Gastrocnemius medialis (tissue), 4 donors: ENCODE data around the gene BARX2. TPM values are rescaled to one million over a fixed set of nuclear protein-coding genes. Genes with fewer than 3 reads are reported as not detected.
"Not testable (repeated sequence)": the region's sequence is repeated elsewhere in the genome, so short reads cannot be mapped to it uniquely, and the experiment has no call there.

ENCODE experiments used
- ATAC-seq, 2 donors: fragments of 150-250 bp; one replicate each; pipeline ENCODE4 v1.9.1; 2016
- DNase-seq, 2 donors: peaks; one replicate each; pipeline ENCODE4 v3.0.0-alpha.2; 2019
- H3K27ac ChIP-seq, 4 donors: fragments of 200-600 bp; sonication (generic); 1 replicate in 1 of 4; 2 replicates in 3 of 4; pipeline ENCODE4 v1.5.1; 2016 to 2018; ENCODE audit warnings: mild to moderate bottlenecking in 2 of 4, moderate library complexity in 1 of 4
- H3K27me3 ChIP-seq, 3 donors: fragments of 200-600 bp; sonication (generic) in 2 of 3; 1 replicate in 1 of 3; 2 replicates in 2 of 3; pipeline versions ENCODE4 v1.5.1 to v1.6.0; 2016 to 2019; ENCODE audit warnings: mild to moderate bottlenecking in 1 of 3, moderate library complexity in 1 of 3
- H3K36me3 ChIP-seq, 2 donors: fragments of 200-600 bp; sonication (generic) in 1 of 2; one replicate each; pipeline ENCODE4 v1.5.1; 2017 to 2018
- H3K4me1 ChIP-seq, 2 donors: fragments of 200-600 bp; sonication (generic) in 1 of 2; one replicate each; pipeline ENCODE4 v1.5.1; 2016 to 2017; ENCODE audit warnings: mild to moderate bottlenecking in 2 of 2
- H3K4me3 ChIP-seq, 4 donors: fragments of 200-600 bp; sonication (generic) in 3 of 4; 1 replicate in 1 of 4; 2 replicates in 3 of 4; pipeline ENCODE4 v1.5.1; 2016 to 2019; ENCODE audit warnings: mild to moderate bottlenecking in 2 of 4
- H3K9me3 ChIP-seq, 3 donors: fragments of 200-600 bp; sonication (generic) in 2 of 3; 1 replicate in 1 of 3; 2 replicates in 2 of 3; pipeline ENCODE4 v1.5.1; 2016 to 2019
- POLR2A ChIP-seq, 2 donors: fragments of 450-650 bp; IDR thresholded peaks; one replicate each; pipeline ENCODE4 v1.6.1; 2017; ENCODE audit warnings: antibody characterized with exemption in 2 of 2, mild to moderate bottlenecking in 2 of 2, moderate library complexity in 2 of 2
- in situ Hi-C, 4 donors: fragments of 200-750 bp; cut with MboI; loops; one replicate each; pipeline versions ENCODE4 v1.15.0 to v1.8.0; 2017; ENCODE audit warnings: low sequenced_read_pairs in 4 of 4
- intact Hi-C: fragments of 100-400 bp; cut with DNase I; formaldehyde crosslinking; loops from one replicate; pipeline ENCODE4 v1.15.1; 2023; ENCODE audit warnings: low total_unique reads
- total RNA-seq, 4 donors: library from RNA; depleted of rRNA; stranded (reverse); fragments of >200 nt; gene quantifications; one replicate each; pipeline versions ENCODE4 v1.1.0 to v1.2.3, GENCODE V29; 2016
- TF ChIP-seq, protein P1 (sequence below), 5 experiments: fragments of 450-650 bp in 3 of 5; fragments of 200-600 bp in 2 of 5; sonication (generic) in 2 of 5; IDR thresholded peaks in 4 of 5; conservative IDR thresholded peaks in 1 of 5; 1 replicate in 4 of 5; 2 replicates in 1 of 5; pipeline ENCODE4 v1.5.1; 2016 to 2019; ENCODE audit warnings: antibody characterized with exemption in 5 of 5, mild to moderate bottlenecking in 3 of 5, moderate library complexity in 3 of 5

BARX2 gene
- total RNA-seq, 4 donors from 2014 or later: 1.2 to 4.4 TPM; not detected in 2

DNA sequence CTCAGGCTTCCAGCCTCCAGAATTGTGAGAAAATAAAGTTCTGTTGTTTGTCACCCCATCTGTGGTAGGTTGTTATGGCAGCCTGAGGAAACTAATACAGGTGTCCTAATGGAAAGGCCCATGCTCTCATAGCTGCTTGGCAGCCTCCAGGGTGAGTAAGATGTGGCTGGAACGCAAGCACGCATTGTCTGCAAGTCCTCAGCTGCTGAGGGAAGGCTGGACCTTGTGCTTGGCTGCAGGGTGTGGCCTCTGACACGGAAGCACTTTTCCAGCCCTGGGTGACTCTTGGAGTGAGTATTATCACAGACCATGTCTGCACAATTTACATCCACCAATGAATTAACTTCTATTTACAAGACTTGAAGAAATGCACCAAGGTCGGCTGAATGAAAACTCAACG is 44.4 kb upstream of the BARX2 start:
- Histone ChIP-seq H3K27ac (no peak overlapping the region), H3K9me3 (no peaks in the 10 kb centered on the region), H3K27me3 (no peaks in the 10 kb centered on the region), H3K4me1 (no peaks in the 10 kb centered on the region), H3K36me3 (no peaks in the 10 kb centered on the region), H3K4me3 (no peak overlapping the region)
- ATAC-seq (no peak), DNase-seq (no peak)
- intact Hi-C loops (loop anchor here (5.0 kb wide), 2 partner anchors 54 to 444 kb away; no protein-coding TSS in a partner anchor), in situ Hi-C loops (loop anchor here in 2 of 4 donors (5.0 to 25.0 kb wide), 4 partner anchors 209 to 444 kb away; partner anchors contain the start of gene KCNJ5 (in 1 of the 2))
- TF ChIP-seq, protein P1, sequence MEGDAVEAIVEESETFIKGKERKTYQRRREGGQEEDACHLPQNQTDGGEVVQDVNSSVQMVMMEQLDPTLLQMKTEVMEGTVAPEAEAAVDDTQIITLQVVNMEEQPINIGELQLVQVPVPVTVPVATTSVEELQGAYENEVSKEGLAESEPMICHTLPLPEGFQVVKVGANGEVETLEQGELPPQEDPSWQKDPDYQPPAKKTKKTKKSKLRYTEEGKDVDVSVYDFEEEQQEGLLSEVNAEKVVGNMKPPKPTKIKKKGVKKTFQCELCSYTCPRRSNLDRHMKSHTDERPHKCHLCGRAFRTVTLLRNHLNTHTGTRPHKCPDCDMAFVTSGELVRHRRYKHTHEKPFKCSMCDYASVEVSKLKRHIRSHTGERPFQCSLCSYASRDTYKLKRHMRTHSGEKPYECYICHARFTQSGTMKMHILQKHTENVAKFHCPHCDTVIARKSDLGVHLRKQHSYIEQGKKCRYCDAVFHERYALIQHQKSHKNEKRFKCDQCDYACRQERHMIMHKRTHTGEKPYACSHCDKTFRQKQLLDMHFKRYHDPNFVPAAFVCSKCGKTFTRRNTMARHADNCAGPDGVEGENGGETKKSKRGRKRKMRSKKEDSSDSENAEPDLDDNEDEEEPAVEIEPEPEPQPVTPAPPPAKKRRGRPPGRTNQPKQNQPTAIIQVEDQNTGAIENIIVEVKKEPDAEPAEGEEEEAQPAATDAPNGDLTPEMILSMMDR (IDR thresholded peaks at IDR 0.05 in 4 of 5, conservative IDR thresholded peaks at IDR 0.05 in 1 of 5): no peak
- no peak for TF ChIP-seq POLR2A (IDR thresholded peaks at IDR 0.05)

DNA sequence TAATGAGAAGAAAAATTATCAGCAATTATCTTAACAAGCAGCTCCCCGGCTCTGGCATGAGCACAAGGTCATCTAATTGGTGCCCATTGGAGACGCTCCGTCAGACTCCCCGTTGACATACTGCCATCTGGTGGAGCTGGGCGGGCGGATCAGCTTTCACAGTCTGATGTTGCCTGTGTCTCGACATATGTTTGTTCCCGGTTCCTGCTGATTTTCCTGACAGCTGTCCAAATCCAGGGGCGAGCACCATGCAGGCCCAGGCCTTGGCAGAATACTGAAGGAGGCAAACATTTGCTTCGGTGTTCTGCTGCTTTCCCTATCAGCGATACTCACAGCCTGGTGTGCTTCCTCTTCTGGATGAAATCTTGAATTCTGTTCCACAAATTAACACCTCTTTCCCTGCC is 43.8 kb upstream of the BARX2 start:
- peak; percentile 45 to 66 for DNase-seq
- in situ Hi-C loops (loop anchor here in 2 of 4 donors (5.0 to 25.0 kb wide), 4 partner anchors 210 to 445 kb away; partner anchors contain the start of gene KCNJ5 (in 1 of the 2)), intact Hi-C loops (loop anchor here (1.0 to 5.0 kb wide), 4 partner anchors 55 to 445 kb away; no protein-coding TSS in a partner anchor)
- Histone ChIP-seq H3K4me1 (no peaks in the 10 kb centered on the region), H3K27ac (no peak overlapping the region), H3K4me3 (no peak overlapping the region), H3K27me3 (no peaks in the 10 kb centered on the region), H3K36me3 (no peaks in the 10 kb centered on the region), H3K9me3 (no peaks in the 10 kb centered on the region)
- peak; percentile 78 to 88 for ATAC-seq
- TF ChIP-seq POLR2A (IDR thresholded peaks at IDR 0.05): no peak
- TF ChIP-seq, protein P1 (IDR thresholded peaks at IDR 0.05 in 4 of 5, conservative IDR thresholded peaks at IDR 0.05 in 1 of 5): peak; percentile 73 to 85 (median 83)

DNA sequence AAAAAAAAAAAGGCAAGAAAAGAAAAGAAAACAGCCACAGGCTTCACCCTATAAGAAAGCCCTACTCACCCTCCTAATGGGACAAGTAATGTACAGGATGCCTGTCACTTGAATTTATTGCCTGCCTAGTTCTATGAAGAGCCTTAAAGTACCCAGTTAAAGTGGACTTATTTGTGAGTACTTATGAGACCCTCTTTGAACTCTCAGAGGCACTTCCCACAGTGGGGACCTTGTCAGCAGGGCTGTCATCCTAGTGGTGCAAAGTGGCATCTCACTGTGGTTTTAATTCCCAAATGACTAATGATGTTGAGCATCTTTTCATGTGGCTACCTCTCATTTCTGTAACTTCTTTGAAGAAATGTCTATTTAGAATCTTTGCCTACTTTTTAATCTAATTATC is 41.8 kb upstream of the BARX2 start:
- no peaks in the 10 kb centered on the region for H3K36me3 ChIP-seq
- H3K9me3 ChIP-seq: no peaks in the 10 kb centered on the region
- no peaks in the 10 kb centered on the region for H3K27me3 ChIP-seq
- in situ Hi-C loops (loop anchor here in 2 of 4 donors (5.0 to 25.0 kb wide), 4 partner anchors 212 to 447 kb away; partner anchors contain the start of gene KCNJ5 (in 1 of the 2)), intact Hi-C loops (loop anchor here (5.0 kb wide), 2 partner anchors 57 to 447 kb away; no protein-coding TSS in a partner anchor)
- no peak overlapping the region for H3K4me3 ChIP-seq
- ATAC-seq (no peak), DNase-seq (no peak)
- H3K27ac ChIP-seq: no peak overlapping the region
- no peak for TF ChIP-seq POLR2A (IDR thresholded peaks at IDR 0.05)
- TF ChIP-seq, protein P1 (IDR thresholded peaks at IDR 0.05 in 4 of 5, conservative IDR thresholded peaks at IDR 0.05 in 1 of 5): no peak
- H3K4me1 ChIP-seq: no peaks in the 10 kb centered on the region

DNA sequence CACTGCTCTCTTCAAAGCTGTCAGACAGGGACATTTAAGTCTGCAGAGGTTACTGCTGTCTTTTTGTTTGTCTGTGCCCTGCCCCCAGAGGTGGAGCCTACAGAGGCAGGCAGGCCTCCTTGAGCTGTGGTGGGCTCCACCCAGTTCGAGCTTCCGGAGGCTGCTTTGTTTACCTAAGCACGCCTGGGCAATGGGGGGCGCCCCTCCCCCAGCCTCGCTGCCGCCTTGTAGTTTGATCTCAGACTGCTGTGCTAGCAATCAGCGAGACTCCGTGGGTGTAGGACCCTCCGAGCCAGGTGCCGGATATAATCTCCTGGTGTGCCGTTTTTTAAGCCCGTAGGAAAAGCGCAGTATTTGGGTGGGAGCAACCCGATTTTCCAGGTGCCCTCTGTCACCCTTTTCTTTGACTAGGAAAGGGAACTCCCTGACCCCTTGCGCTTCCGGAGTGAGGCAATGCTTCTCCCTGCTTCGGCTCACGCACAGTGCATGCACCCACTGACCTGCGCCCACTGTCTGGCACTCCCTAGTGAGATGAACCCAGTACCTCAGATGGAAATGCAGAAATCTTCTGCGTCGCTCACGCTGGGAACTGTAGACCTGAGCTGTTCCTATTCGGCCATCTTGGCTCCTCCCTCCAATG is 31.2 kb upstream of the BARX2 start:
- H3K9me3 ChIP-seq, intact Hi-C loops, H3K36me3 ChIP-seq, H3K4me1 ChIP-seq, H3K4me3 ChIP-seq, H3K27ac ChIP-seq, DNase-seq, ATAC-seq, H3K27me3 ChIP-seq: not testable (repeated sequence)
- in situ Hi-C loops: loop anchor here in 1 of 4 donors (25.0 kb wide), 2 partner anchors 332 to 457 kb away; partner anchors contain the start of gene KCNJ5

DNA sequence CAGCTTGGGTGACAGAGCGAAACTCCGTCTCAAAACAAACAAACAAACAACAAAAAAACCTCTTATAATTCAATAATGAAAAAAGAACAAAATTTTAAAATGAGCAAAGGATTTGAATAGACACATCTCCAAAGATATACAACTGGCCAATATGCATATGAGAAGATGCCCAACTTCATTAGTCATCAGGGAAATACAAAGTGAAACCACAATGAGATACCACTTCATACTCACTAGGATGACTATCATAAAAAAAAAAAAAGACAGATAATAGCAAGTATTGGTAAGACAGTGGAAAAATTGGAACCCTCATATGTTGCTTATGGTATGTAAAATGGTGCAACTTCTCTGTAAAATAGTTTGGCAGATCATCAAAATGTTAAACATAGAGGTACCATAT is 28.7 kb upstream of the BARX2 start:
- H3K9me3 ChIP-seq: no peaks in the 10 kb centered on the region
- in situ Hi-C loops: loop anchor here in 1 of 4 donors (25.0 kb wide), 2 partner anchors 335 to 460 kb away; partner anchors contain the start of gene KCNJ5
- H3K4me1 ChIP-seq: no peaks in the 10 kb centered on the region
- ATAC-seq (no peak), DNase-seq (no peak)
- no peaks in the 10 kb centered on the region for H3K27me3 ChIP-seq
- intact Hi-C loops: no loop called here
- H3K36me3 ChIP-seq: no peaks in the 10 kb centered on the region
- no peak overlapping the region for H3K27ac ChIP-seq
- TF ChIP-seq POLR2A (IDR thresholded peaks at IDR 0.05): no peak
- TF ChIP-seq, protein P1 (IDR thresholded peaks at IDR 0.05 in 4 of 5, conservative IDR thresholded peaks at IDR 0.05 in 1 of 5): no peak
- H3K4me3 ChIP-seq: no peak overlapping the region
